Measurements from ENCODE around the gene PRELP.

Gene PRELP

GRCh38 chr1:203479646-203480045 is 4.0 kb downstream of the PRELP start:
- no peak for DNase-seq

- no peak for DNase-seq
These were observed 4.5 kb downstream of the PRELP start for GRCh38 chr1:203480084-203480483.

- DNase-seq, result peak; percentile 57
These were observed 5.0 kb downstream of the PRELP start for GRCh38 chr1:203480525-203481084.

- no peak for DNase-seq
These were observed 5.6 kb downstream of the PRELP start for GRCh38 chr1:203481196-203481595.

- no peak for DNase-seq
These were observed 11.2 kb downstream of the PRELP start for GRCh38 chr1:203486618-203487370.

GRCh38 chr1:203488539-203488938 is 12.9 kb downstream of the PRELP start:
- no peak for DNase-seq

- DNase-seq, result no peak
These were observed 15.0 kb downstream of the PRELP start for GRCh38 chr1:203490607-203491006.

GRCh38 chr1:203491664-203492063 is 16.1 kb downstream of the PRELP start:
- no peak for DNase-seq

- DNase-seq, result no peak
These were observed 16.6 kb downstream of the PRELP start for GRCh38 chr1:203492082-203492747.

GRCh38 chr1:203492748-203493130 is 17.1 kb downstream of the PRELP start:
- DNase-seq, result no peak

GRCh38 chr1:203493901-203494300 is 18.3 kb downstream of the PRELP start, which contains the start of gene OPTC:
Gene OPTC, plus strand, starts transcription at chr1:203494153. Its CDS starts 1,853 bp downstream, at chr1:203496006.
- no peak for DNase-seq

- no peak for DNase-seq
These were observed 20.2 kb downstream of the PRELP start for GRCh38 chr1:203495845-203496244.

- DNase-seq, result no peak
These were observed 21.7 kb downstream of the PRELP start for GRCh38 chr1:203497269-203497777.

GRCh38 chr1:203499643-203500278 is 24.2 kb downstream of the PRELP start:
- no peak for DNase-seq

- no peak for DNase-seq
These were observed 24.7 kb downstream of the PRELP start for GRCh38 chr1:203500279-203500678.

GRCh38 chr1:203503836-203504235 is 28.2 kb downstream of the PRELP start:
- no peak for DNase-seq

- DNase-seq, result peak; percentile 76
These were observed 29.0 kb downstream of the PRELP start for GRCh38 chr1:203504400-203505250.

- no peak for DNase-seq
These were observed 30.1 kb downstream of the PRELP start for GRCh38 chr1:203505526-203506204.

- no peak for DNase-seq
These were observed 31.4 kb downstream of the PRELP start for GRCh38 chr1:203506858-203507626.

- no peak for DNase-seq
These were observed 32.2 kb downstream of the PRELP start for GRCh38 chr1:203507759-203508158.
